Body of pancreas (tissue), 4 donors: Measurements from ENCODE around the gene PPP3R2. TPM values are rescaled to one million over a fixed set of nuclear protein-coding genes. Genes with fewer than 3 reads are reported as not detected.

Experiments used
- ATAC-seq: fragments of 150-250 bp; one replicate; pipeline ENCODE4 v1.9.1; 2016
- DNase-seq, 4 donors: peaks; one replicate each; pipeline ENCODE4 v3.0.0-alpha.2; 2019
- H3K27ac ChIP-seq, 4 donors: fragments of 200-600 bp; sonication (generic); 1 replicate in 3 of 4; 2 replicates in 1 of 4; pipeline versions ENCODE4 v1.5.1 to v1.6.1; 2016 to 2019; ENCODE audit warnings: mild to moderate bottlenecking in 1 of 4, mixed read lengths in 1 of 4, moderate library complexity in 1 of 4
- H3K27me3 ChIP-seq, 2 donors: fragments of 200-600 bp; sonication (generic); one replicate each; pipeline ENCODE4 v1.6.0; 2016; ENCODE audit warnings: mild to moderate bottlenecking in 1 of 2
- H3K36me3 ChIP-seq, 2 donors: fragments of 200-600 bp; sonication (generic); replicated peaks in 1 of 2; 2 replicates each; pipeline ENCODE4 v1.5.1; 2016; ENCODE audit warnings: low read depth in 2 of 2; ENCODE audit not compliant: insufficient read depth in 1 of 2
- H3K4me1 ChIP-seq: fragments of 200-600 bp; sonication (generic); one replicate; pipeline ENCODE4 v1.6.0; 2016
- H3K4me3 ChIP-seq, 2 donors: fragments of 200-600 bp; sonication (generic); 1 replicate in 1 of 2; 2 replicates in 1 of 2; pipeline ENCODE4 v1.5.1; 2016 to 2019
- H3K9me3 ChIP-seq, 3 donors: fragments of 200-600 bp; sonication (generic); 1 replicate in 2 of 3; 2 replicates in 1 of 3; pipeline ENCODE4 v1.5.1; 2016
- CTCF ChIP-seq, 7 experiments: fragments of 450-650 bp in 4 of 7; fragments of 200-600 bp in 3 of 7; sonication (generic) in 3 of 7; IDR thresholded peaks; one replicate each; pipeline ENCODE4 v1.5.1; 2016 to 2019; ENCODE audit warnings: antibody characterized with exemption in 7 of 7
- POLR2A ChIP-seq, 3 donors: fragments of 450-650 bp; IDR thresholded peaks; one replicate each; pipeline ENCODE4 v1.6.1; 2016; ENCODE audit warnings: antibody characterized with exemption in 3 of 3, mild to moderate bottlenecking in 2 of 3
- WGBS, 2 donors: methylation state at CpG; one replicate each; pipeline ENCODE4 v1.1.5; 2017; 5-methylcytosine and 5-hydroxymethylcytosine counted together
- intact Hi-C: fragments of 100-400 bp; cut with DNase I; formaldehyde crosslinking; loops from one replicate; pipeline ENCODE4 v1.15.1; 2023
- total RNA-seq, 2 donors: library from RNA; depleted of rRNA; stranded (reverse); fragments of >200 nt; gene quantifications; one replicate each; pipeline ENCODE4 v1.1.0, GENCODE V29; 2016

The PPP3R2 gene
- total RNA-seq, 2 donors from 2014 or later, result not detected

GRCh38 chr9:101574731-101575333 lies 19.9 kb downstream of the PPP3R2 start:
- no peaks in the 10 kb centered on the region for H3K36me3 ChIP-seq
- no peak overlapping the region for H3K27ac ChIP-seq
- no peak for TF ChIP-seq POLR2A (IDR thresholded peaks at IDR 0.05)
- no peak for TF ChIP-seq CTCF (IDR thresholded peaks at IDR 0.05)
- no peaks in the 10 kb centered on the region for H3K27me3 ChIP-seq
- ATAC-seq, result no peak
- H3K4me3 ChIP-seq, result no peak overlapping the region
- DNase-seq, result no peak
- no peaks in the 10 kb centered on the region for H3K9me3 ChIP-seq
- intact Hi-C loops, result no loop called here
- H3K4me1 ChIP-seq, result no peaks in the 10 kb centered on the region

GRCh38 chr9:101572316-101572715 lies 22.5 kb downstream of the PPP3R2 start:
- TF ChIP-seq CTCF (IDR thresholded peaks at IDR 0.05) (no peak), POLR2A (IDR thresholded peaks at IDR 0.05) (no peak)
- intact Hi-C loops, result no loop called here
- Histone ChIP-seq H3K4me1 (no peaks in the 10 kb centered on the region), H3K36me3 (peaks cover 0 to 1% of the 10 kb centered on the region in 2 donors), H3K4me3 (no peak overlapping the region), H3K27ac (no peak overlapping the region), H3K27me3 (no peaks in the 10 kb centered on the region), H3K9me3 (no peaks in the 10 kb centered on the region)
- DNase-seq (no peak), ATAC-seq (no peak)
- 32 to 36% methylated on average over 2 of the region's 2 CpGs for WGBS, 2 donors

GRCh38 chr9:101571114-101571513 lies 23.7 kb downstream of the PPP3R2 start:
- intact Hi-C loops, result no loop called here
- Histone ChIP-seq H3K9me3 (no peaks in the 10 kb centered on the region), H3K27me3 (no peaks in the 10 kb centered on the region), H3K4me3 (no peak overlapping the region), H3K27ac (no peak overlapping the region), H3K4me1 (no peaks in the 10 kb centered on the region), H3K36me3 (peaks cover 0 to 1% of the 10 kb centered on the region in 2 donors)
- ATAC-seq (no peak), DNase-seq (no peak)
- 44 to 63% methylated on average over 1 of the region's 1 CpG for WGBS, 2 donors
- TF ChIP-seq POLR2A (IDR thresholded peaks at IDR 0.05) (no peak), CTCF (IDR thresholded peaks at IDR 0.05) (no peak)

GRCh38 chr9:101569741-101570501 lies 24.8 kb downstream of the PPP3R2 start:
- Histone ChIP-seq H3K9me3 (no peaks in the 10 kb centered on the region), H3K4me1 (no peaks in the 10 kb centered on the region), H3K27me3 (no peaks in the 10 kb centered on the region), H3K36me3 (peaks cover 0 to 1% of the 10 kb centered on the region in 2 donors), H3K27ac (no peak overlapping the region), H3K4me3 (no peak overlapping the region)
- DNase-seq (no peak), ATAC-seq (no peak)
- TF ChIP-seq POLR2A (IDR thresholded peaks at IDR 0.05) (no peak), CTCF (IDR thresholded peaks at IDR 0.05) (no peak)
- intact Hi-C loops, result no loop called here
- 64 to 77% methylated on average over 5 of the region's 5 CpGs for WGBS, 2 donors
